ENCODE data around the gene TMEM205. TPM values are rescaled to one million over a fixed set of nuclear protein-coding genes. Genes with fewer than 3 reads are reported as not detected.
A peak's percentile ranks its signal among the peaks of the same experiment; 100 is the strongest.

Gene TMEM205
- total and polyA plus RNA-seq, 2 of the 13 experiments (the other 11 are each of a cell fraction or from before 2014, with no cell fraction given) = 45.5 to 98.7 TPM

GRCh38 chr19:11375143-11375948, 29.3 kb upstream of the TMEM205 start (continued):
- TF ChIP-seq ZNF788 (CRISPR knock-in tag; IDR thresholded peaks at IDR 0.05; ENCODE audit: borderline replicate concordance) (no peak), NR1H2 (CRISPR knock-in tag; IDR thresholded peaks at IDR 0.05; ENCODE audit: borderline replicate concordance, low read depth) (no peak), ONECUT2 (CRISPR knock-in tag; IDR thresholded peaks at IDR 0.05) (no peak), ZC3H13 (CRISPR knock-in tag; IDR thresholded peaks at IDR 0.05) (no peak), ELF4 (CRISPR knock-in tag; IDR thresholded peaks at IDR 0.05; ENCODE audit: borderline replicate concordance) (peak; percentile 66; the same call in 1 of the 2 replicates), JUND (CRISPR knock-in tag; IDR thresholded peaks at IDR 0.05) (no peak), SNRNP70 (IDR thresholded peaks at IDR 0.05; ENCODE audit: low read depth, low read length) (no peak), CCDC6 (CRISPR knock-in tag; IDR thresholded peaks at IDR 0.05) (0 out of 2 replicates have a peak, but pooled peaks have one; percentile 51), ZFP41 (CRISPR knock-in tag; IDR thresholded peaks at IDR 0.05; ENCODE audit: borderline replicate concordance) (no peak), ZNF34 (CRISPR knock-in tag; IDR thresholded peaks at IDR 0.05; ENCODE audit: borderline replicate concordance) (0 out of 2 replicates have a peak, but pooled peaks have one; percentile 29), KAT8 (CRISPR knock-in tag; IDR thresholded peaks at IDR 0.05) (no peak; the same call in 1 of the 2 replicates), CCAR2 (optimal IDR thresholded peaks at IDR 0.05; ENCODE audit: low read depth, low read length) (no peak), ZNF780A (CRISPR knock-in tag; IDR thresholded peaks at IDR 0.05) (no peak), ZHX1 (CRISPR knock-in tag; IDR thresholded peaks at IDR 0.05; ENCODE audit: low read depth) (no peak), ATF2 (CRISPR knock-in tag; IDR thresholded peaks at IDR 0.05) (0 out of 2 replicates have a peak, but pooled peaks have one; percentile 27), ZSCAN31 (CRISPR knock-in tag; IDR thresholded peaks at IDR 0.05; ENCODE audit: low read depth) (peak; percentile 80; the same call in 1 of the 2 replicates), FOXA1 (IDR thresholded peaks at IDR 0.05) (no peak), FOXA1 (CRISPR knock-in tag; IDR thresholded peaks at IDR 0.05) (peak; percentile 32; the same call in 1 of the 2 replicates), ZNF296 (CRISPR knock-in tag; conservative IDR thresholded peaks at IDR 0.05) (no peak; the same call in 1 of the 2 replicates), MAFG (CRISPR knock-in tag; IDR thresholded peaks at IDR 0.05) (no peak), ARID4A (CRISPR knock-in tag; IDR thresholded peaks at IDR 0.05; ENCODE audit: borderline replicate concordance) (peak; percentile 42; the same call in 1 of the 2 replicates), ADNP (CRISPR knock-in tag; IDR thresholded peaks at IDR 0.05) (no peak)
